ENCODE measurements around the gene LYPD6. TPM values are rescaled to one million over a fixed set of nuclear protein-coding genes. Genes with fewer than 3 reads are reported as not detected.

Gene LYPD6
- total RNA-seq, 1 experiment from 2014 or later, result 0.53 TPM

DNA sequence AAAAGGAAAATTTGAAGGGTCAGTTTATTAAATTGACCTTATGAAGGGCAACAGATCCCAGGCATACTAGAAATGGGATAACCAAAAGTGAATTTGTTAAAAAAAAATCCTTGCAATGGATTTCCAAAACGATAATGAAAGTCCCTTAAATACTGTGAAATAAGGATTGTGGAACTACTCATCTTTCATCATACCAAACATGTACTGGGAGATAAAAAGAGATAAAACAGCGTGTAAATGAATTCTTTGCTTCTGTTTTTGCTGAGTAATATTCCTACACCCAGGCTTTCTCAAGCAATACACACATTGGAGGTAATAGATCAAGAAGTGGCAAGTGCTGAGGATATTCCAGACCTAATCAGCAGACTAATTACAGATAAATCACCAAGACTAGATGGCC lies 3.8 kb downstream of the LYPD6 start:
- DNase-seq (ENCODE audit: low read depth, low spot score), result no peak
- in situ Hi-C loops (cut with HindIII; ENCODE audit: low pct_unique_long_range_greater_than_20kb, low sequenced_read_pairs), result no loop called here

DNA sequence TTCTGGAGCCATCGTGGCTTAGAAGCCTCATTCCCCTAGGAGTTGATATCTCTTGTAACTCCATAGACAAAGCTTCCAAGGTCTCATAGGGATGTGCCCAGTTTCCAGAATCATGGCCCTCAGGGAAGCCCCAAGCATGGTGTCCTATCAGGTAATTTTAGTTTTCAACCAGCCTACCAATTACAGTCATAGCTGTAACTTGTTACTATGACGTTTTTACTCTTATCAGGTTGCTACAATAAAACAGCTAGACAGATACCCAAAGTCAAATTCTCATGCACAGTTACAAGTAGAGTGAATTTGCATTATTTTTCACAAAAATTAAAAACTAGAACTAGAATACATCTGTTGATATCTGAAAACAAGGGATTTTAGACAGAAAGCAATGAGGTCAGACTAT lies 8.9 kb downstream of the LYPD6 start:
- in situ Hi-C loops (cut with HindIII; ENCODE audit: low pct_unique_long_range_greater_than_20kb, low sequenced_read_pairs), result no loop called here
- no peak for DNase-seq (ENCODE audit: low read depth, low spot score)

DNA sequence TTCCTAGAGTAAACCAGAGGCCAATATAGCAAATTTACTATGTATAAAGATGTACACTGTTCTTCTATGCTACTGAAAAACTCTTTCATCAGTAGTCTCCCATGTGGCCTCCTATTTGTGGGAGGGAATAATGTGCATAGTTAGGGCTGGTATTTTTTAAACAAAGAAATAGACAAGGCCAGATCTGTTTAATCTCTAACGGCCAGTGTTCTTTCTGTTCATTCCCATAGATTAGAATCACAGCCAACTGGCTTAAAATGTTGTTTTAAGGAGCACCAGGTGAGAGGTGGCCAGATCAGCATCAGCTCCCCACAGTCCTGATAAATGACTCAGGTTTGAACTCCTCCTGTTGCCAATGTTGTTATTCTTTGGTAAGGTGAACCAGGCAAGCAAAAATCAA lies 12.1 kb downstream of the LYPD6 start:
- DNase-seq (ENCODE audit: low read depth, low spot score), result no peak
- in situ Hi-C loops (cut with HindIII; ENCODE audit: low pct_unique_long_range_greater_than_20kb, low sequenced_read_pairs), result no loop called here

DNA sequence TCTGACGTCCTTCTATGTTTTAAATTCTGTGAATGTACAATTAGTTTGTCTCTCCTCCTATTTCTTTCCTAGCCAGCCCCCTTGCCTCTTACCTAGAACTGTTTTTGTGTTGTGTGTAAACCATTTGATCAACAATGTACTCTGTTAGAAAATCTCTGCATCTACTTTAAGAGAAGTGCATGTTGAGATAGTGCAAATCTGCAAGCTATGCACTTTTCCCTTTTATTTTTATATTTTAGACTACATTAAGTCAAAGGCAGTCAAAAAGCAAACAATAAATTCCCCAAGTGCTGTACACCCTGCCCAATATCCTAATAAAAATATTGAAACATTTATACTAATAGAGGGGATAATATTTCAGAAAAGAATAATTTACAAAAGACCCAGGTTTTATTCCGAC lies 13.7 kb downstream of the LYPD6 start:
- no peak for DNase-seq (ENCODE audit: low read depth, low spot score)
- in situ Hi-C loops (cut with HindIII; ENCODE audit: low pct_unique_long_range_greater_than_20kb, low sequenced_read_pairs), result no loop called here

DNA sequence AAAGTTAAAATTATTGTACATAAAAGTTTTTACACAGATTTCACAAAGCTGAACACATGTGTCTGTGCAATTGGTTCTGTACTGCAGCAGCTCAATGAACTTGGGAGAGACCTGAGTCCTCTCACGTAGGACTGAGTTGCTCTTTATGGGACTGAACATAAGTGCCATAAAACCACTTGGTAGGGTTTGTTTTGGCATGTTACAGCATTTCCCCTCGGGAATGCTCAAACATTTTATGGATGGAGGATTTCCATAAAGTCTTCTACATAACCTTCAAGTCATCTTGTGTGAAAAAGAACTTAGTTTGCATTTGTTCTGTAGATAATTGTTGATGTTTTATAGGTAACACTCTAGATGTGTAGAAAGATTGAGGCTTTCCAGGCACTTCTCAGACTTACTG lies 15.9 kb downstream of the LYPD6 start:
- in situ Hi-C loops (cut with HindIII; ENCODE audit: low pct_unique_long_range_greater_than_20kb, low sequenced_read_pairs), result no loop called here
- no peak for DNase-seq (ENCODE audit: low read depth, low spot score)

DNA sequence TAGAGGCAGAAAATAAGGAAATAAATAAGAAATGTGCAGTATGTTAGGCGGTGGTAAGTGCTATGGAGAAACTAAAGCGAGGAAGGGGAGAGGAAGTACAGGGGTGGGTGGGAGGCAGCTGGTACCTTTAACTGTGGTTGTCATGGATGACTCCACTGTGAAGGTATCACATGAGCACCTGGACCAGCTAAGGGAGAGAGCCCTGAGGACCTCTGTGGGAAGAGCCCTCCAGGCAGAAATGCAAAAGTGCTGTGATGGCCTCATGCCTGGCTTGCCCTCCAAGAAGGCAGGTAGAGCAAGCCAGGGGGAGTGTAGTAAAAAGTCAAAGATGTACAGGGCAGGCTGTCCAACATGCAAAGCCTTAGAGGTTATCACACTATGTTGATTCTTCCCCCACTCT lies 17.9 kb downstream of the LYPD6 start:
- in situ Hi-C loops (cut with HindIII; ENCODE audit: low pct_unique_long_range_greater_than_20kb, low sequenced_read_pairs), result no loop called here
- no peak for DNase-seq (ENCODE audit: low read depth, low spot score)

DNA sequence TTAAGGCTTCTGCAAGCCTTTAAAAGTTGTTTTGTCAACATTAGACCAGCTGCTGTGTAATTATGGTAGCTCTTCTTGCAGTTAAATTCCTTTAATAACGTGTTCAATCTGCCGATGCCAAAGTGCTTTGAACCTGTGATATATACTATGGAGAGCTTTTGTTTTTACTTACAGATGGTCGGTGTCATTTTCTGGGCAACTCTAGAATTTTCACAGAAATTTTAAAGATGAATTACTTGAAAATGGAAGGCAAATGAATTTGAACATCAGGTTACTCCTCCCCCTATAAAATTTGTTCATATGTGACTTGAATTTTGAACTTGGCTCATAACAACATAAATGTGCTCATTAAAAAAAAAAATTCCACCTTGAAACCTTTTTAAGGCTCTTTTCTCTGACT lies 23.0 kb downstream of the LYPD6 start:
- in situ Hi-C loops (cut with HindIII; ENCODE audit: low pct_unique_long_range_greater_than_20kb, low sequenced_read_pairs), result no loop called here
- no peak for DNase-seq (ENCODE audit: low read depth, low spot score)

DNA sequence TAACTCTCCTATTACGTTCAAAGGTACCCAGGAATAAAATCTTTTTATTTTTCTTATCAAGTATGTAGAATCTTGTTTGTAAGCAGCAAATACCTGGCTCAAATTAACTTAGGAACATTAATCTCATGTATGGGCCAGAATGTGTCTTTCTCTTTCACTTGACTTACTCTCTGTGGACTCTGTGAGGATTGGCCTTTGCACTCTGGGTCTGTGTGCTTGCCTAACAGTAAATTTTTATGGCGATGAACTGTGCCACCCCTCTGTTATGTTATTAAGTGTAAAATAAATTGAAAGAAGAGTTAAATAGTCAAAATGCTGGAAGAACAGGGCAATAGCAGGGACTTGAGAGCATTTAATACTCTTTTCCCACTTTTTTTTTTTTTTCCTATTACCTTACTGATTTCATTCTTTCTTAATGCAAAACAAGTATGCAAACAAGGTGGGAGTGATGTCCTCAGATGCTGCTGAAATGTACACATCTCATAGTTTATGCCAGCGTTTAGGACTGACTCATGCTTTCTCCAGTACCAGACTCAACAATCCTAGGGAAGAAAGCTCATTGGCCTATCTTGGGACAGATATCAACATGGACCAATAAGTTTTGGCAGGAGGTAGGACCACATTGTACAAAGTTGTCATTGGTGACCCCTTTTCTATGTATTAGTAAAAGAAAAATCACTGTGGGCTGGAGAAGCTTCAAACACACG lies 25.5 kb downstream of the LYPD6 start:
- in situ Hi-C loops (cut with HindIII; ENCODE audit: low pct_unique_long_range_greater_than_20kb, low sequenced_read_pairs), result no loop called here

DNA sequence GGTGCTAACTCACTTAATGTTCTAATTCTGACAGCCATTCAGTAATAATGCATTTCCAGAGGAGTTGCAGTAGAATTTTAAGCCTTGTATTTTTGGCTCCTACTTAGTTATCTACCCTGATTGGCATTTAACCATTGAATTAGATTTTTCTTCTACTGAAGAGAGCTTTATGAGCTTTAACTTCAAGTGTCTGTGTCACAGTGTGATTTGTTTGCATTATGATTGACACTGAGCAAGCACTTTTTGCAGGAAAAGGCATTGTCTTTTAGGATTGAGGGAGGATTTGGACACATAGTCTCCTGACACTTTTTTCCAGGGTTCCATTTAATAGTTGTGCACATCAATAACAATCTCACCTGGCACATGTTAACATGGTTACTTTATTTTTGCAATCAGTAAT lies 26.7 kb downstream of the LYPD6 start:
- no peak for DNase-seq (ENCODE audit: low read depth, low spot score)
- in situ Hi-C loops (cut with HindIII; ENCODE audit: low pct_unique_long_range_greater_than_20kb, low sequenced_read_pairs), result no loop called here

More for the DNA sequence above, 25.5 kb downstream of the LYPD6 start:
- DNase-seq (ENCODE audit: low read depth, low spot score), result no peak

DNA sequence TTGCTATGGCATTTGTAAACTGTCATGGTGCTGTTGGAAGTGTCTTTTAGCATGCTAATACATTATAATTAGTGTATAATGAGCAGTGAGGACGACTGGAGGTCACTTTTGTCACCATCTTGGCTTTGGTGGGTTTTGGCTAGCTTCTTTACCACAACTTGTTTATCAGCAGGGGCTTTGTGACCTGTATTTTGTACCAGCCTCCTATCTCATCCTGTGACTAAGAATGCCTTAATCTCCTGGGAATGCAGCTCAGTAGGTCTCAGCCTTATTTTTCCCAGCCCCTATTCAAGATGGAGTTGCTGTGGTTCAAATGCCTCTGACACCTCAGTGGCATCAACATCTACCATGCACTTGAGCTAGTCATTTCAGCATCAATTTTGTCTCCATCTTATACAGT lies 29.7 kb downstream of the LYPD6 start:
- DNase-seq (ENCODE audit: low read depth, low spot score), result no peak
- in situ Hi-C loops (cut with HindIII; ENCODE audit: low pct_unique_long_range_greater_than_20kb, low sequenced_read_pairs), result no loop called here

DNA sequence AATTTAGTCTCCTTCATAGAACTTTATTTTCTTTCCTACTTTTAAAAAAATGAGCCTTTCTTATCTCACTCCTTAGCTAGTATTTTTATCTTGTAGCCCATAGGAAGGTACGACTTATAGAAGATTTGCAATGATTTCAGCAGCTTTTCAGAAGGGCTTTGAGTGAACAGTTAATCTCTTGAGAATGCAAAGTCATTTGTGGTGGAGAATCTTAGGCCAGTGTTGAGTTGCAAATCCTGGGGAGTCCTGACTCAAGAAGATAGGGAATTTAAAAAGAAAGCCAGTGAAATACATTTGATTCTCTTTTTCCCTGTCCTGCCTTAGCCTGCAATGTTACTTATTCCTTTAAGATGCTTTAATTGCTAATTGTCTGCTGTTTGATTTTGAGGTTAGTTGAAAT lies 33.6 kb downstream of the LYPD6 start:
- DNase-seq (ENCODE audit: low read depth, low spot score), result no peak
- in situ Hi-C loops (cut with HindIII; ENCODE audit: low pct_unique_long_range_greater_than_20kb, low sequenced_read_pairs), result no loop called here

DNA sequence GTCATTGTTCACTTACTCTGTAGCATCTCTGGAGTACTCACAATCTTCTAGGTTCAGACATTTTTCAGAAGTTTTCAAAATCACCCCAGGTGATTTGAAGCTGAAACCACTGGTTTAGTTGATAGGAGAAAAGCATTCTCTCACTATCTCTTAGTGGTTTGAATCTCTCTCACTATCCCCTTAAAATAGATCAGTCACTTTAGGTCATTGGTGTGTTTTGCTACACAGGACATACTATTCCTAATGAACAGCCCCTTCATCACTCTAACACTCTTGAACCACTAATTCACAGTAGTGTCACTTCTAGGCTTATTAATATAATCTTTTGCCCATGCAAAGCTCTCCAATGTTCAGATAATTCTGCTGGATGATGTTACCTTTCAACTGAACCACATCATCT lies 34.5 kb downstream of the LYPD6 start:
- in situ Hi-C loops (cut with HindIII; ENCODE audit: low pct_unique_long_range_greater_than_20kb, low sequenced_read_pairs), result no loop called here
- DNase-seq (ENCODE audit: low read depth, low spot score), result no peak

DNA sequence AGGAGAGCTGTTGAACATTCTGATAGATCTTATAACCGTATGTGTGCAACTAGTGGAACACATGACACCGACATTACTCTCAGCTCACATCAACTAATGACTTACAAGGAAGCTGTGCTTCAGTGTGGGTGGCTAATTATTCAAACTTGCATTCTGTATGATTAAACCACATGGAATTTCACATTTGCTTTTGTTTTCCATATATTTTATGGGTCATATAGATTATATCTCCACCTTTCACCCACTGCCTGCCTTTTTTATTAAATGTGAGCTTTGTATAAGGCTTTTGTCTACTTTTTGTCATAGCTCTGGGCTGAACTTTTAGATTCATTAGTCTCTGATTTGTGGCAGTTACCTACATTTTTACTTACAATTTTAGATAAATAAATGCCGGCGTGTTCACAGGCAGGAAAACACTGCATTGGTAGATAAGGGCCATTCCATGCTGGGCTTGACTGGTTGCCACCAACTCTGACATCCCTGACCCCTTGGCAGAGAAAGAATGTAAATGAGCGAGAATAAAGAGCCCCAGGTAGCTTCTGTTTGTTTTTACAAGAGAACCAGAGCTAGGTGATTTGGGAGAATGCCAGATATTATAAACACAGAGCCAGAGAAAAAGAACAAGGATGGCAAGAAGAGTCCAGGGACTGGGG lies 35.7 kb downstream of the LYPD6 start:
- no peak for DNase-seq (ENCODE audit: low read depth, low spot score)
- in situ Hi-C loops (cut with HindIII; ENCODE audit: low pct_unique_long_range_greater_than_20kb, low sequenced_read_pairs), result no loop called here

DNA sequence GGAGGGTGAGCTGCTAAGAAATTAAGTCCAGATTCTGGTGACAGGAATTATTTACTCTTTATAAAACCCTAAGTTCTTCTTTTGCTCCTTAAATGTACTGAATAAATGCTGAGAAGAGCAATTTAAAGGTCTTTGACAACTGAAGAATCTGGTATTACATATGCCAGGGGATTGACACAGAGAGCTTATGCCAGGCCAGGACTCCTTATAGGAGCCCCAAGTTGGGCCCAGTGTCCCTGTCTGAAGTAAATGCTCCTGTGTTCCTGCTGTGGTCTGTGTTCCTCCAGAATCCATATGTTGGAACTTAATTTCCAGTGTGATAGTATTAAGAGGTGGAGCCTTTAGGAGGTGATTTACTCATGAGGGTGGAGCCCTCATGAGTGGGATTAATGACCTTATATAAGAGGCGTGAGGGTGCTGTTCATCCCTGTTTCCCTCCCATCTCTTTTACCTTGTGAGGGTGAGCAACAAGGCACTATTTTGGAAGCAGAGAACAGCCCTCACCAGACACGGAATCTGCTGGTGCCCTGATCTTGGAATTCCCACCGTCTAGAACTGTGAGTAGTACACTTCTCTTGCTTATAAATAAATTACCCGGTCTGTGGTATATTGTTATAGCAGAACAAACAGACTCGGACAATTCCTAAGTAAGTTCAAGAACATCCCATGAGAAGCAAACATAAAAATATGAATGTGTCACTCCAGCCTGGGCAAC lies 39.8 kb downstream of the LYPD6 start:
- in situ Hi-C loops (cut with HindIII; ENCODE audit: low pct_unique_long_range_greater_than_20kb, low sequenced_read_pairs), result no loop called here
- no peak for DNase-seq (ENCODE audit: low read depth, low spot score)

DNA sequence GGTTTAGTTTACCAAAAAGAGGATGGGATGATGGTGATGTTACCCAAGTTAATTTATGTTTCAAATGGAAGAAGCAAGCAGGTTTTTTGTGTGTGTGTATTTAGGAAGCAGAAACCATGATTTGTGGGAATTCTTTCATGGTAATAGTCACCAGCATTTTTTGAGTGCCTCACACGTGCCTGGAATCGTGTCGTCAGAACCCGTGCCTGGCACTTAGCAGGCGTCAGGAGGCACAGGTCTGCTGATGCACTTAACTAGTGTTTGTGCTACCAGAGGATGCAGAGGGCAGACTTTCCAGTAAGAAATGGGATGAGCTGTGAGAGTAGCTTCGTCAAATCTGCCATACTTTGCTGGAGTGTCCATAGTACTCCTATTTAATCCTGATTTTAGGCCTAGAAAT lies 41.1 kb downstream of the LYPD6 start:
- in situ Hi-C loops (cut with HindIII; ENCODE audit: low pct_unique_long_range_greater_than_20kb, low sequenced_read_pairs), result no loop called here
- no peak for DNase-seq (ENCODE audit: low read depth, low spot score)

DNA sequence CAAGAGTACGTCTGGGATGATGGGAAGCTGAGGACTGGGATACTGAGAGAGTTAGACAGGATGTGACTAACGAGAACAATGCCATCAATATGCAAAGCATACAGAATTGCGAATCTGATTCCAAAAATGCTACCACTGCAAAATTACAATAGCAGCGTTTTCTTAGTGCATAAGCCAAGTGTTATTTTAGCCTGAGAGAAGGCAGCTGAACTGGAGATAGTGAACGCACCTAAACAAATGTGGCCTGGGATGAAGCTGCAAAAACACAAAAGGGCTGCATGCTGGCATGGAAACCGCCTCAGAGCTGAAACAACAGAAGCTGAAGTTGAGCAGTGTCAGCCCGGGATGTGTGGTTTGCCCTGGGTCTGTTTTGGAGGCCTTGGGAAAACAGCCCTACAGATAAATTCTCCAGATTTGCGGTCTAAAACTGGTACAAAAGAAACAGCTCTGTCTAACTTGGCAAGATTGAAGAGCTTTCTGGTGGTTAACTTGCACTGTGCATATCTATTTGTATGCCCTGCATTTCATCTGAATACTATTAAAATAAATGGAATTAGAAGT lies 45.5 kb downstream of the LYPD6 start:
- no peak for DNase-seq (ENCODE audit: low read depth, low spot score)
- in situ Hi-C loops (cut with HindIII; ENCODE audit: low pct_unique_long_range_greater_than_20kb, low sequenced_read_pairs), result no loop called here

DNA sequence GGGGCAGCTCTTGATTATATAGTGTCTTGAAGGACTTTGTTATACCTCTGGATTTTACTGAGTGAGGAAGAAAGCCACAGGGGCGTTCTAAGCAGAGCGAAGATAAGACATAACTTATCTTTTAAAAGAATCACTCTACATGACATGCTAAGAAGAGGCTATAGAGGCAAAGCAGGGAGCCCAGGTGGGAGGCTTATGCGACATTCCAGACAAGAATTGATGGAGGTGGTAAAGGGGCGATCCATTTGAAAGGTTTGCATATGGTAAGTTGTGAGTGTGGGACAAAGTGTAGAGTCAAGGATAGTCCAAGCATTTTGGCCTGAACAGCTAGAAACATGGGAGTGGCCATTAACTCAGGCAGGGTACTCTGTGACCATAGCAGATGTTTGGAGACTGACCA lies 49.8 kb downstream of the LYPD6 start:
- DNase-seq (ENCODE audit: low read depth, low spot score), result no peak
- in situ Hi-C loops (cut with HindIII; ENCODE audit: low pct_unique_long_range_greater_than_20kb, low sequenced_read_pairs), result no loop called here

DNA sequence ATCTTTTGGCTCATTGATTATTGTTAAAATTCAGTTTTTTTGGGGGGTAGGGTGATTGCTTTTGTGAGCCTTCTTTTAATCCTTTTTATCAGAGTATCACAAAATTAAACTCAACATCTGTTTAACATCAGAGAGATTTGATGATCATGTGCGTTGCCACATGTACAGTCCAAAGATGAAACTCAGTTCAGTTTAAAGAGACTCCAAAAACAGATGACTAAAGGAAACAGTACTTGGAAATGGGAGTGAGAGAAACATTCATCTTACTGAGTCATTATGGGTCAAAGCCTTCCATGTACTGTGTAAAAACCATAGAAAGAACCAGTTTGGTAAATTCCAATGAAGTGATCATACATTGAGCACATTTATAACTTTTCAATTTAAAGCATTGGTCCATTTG lies 53.0 kb downstream of the LYPD6 start:
- in situ Hi-C loops (cut with HindIII; ENCODE audit: low pct_unique_long_range_greater_than_20kb, low sequenced_read_pairs), result no loop called here

DNA sequence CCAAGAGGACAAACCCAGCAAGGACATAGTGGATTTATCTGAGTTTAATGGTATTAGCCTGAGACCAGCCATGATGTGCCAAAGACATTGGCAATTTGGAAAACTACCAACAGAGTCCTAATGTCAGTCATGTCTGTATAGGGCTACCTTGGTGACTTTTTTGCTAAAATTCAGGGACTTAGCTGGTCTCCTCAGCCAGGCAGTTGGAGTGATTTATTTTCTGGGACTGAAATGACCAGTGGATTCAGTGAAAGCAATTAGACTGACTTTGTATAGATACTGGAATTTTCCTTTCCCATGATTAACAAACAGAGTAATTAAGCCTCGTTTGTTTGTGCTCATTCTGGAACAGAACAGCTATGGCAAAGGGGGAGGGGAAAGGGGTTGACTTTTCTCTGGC lies 55.0 kb downstream of the LYPD6 start:
- DNase-seq (ENCODE audit: low read depth, low spot score), result no peak
- in situ Hi-C loops (cut with HindIII; ENCODE audit: low pct_unique_long_range_greater_than_20kb, low sequenced_read_pairs), result no loop called here

More for the DNA sequence above, 53.0 kb downstream of the LYPD6 start:
- no peak for DNase-seq (ENCODE audit: low read depth, low spot score)

All from SK-MEL-5 (cell line).